ENCODE measurements around the gene MRC1. TPM values are rescaled to one million over a fixed set of nuclear protein-coding genes. Genes with fewer than 3 reads are reported as not detected.

The MRC1 gene
- total and polyA plus RNA-seq, 2 donors from 2014 or later = 3.4 to 67.8 TPM

GRCh38 chr10:17805921-17806577 lies 3.1 kb upstream of the MRC1 start:
- Histone ChIP-seq H3K27me3 (ENCODE audit: control insufficient read depth, insufficient read depth, low read length) (no peaks in the 10 kb centered on the region), H3K27ac (ENCODE audit: low read depth in 2 of 2, low read length in 2 of 2) (no peak overlapping the region), H3K36me3 (ENCODE audit: control insufficient read depth in 2 of 3, insufficient read depth in 3 of 3, low read length in 3 of 3) (no peaks in the 10 kb centered on the region), H3K4me3 (ENCODE audit: low read length in 3 of 3) (no peak overlapping the region), H3K9me3 (ENCODE audit: control insufficient read depth in 2 of 3, insufficient read depth in 1 of 3, low read length in 3 of 3) (peaks cover 0 to 6% (median 0%) of the 10 kb centered on the region in 3 donors), H3K9ac (ENCODE audit: low read length in 3 of 3) (no peak overlapping the region), H3K4me1 (ENCODE audit: control insufficient read depth in 2 of 3, insufficient read depth in 2 of 3, low read depth in 1 of 3, low read length in 3 of 3) (no peaks in the 10 kb centered on the region)
- FAIRE-seq (no peak), DNase-seq (no peak)
- intact Hi-C loops (cut with DNase I) = no loop called here
- TF ChIP-seq CTCF (IDR thresholded peaks at IDR 0.05; ENCODE audit: borderline replicate concordance, extremely low read depth, insufficient read depth) = no peak

GRCh38 chr10:17811146-17811865 lies 2.2 kb downstream of the MRC1 start:
- intact Hi-C loops (cut with DNase I) = no loop called here
- no peak for FAIRE-seq
- no peaks in the 10 kb centered on the region for H3K27me3 ChIP-seq (ENCODE audit: control insufficient read depth, insufficient read depth, low read length)
- no peak overlapping the region for H3K4me3 ChIP-seq (ENCODE audit: low read length in 3 of 3)
- TF ChIP-seq CTCF (IDR thresholded peaks at IDR 0.05; ENCODE audit: borderline replicate concordance, extremely low read depth, insufficient read depth) = no peak
- H3K36me3 ChIP-seq (ENCODE audit: control insufficient read depth in 2 of 3, insufficient read depth in 3 of 3, low read length in 3 of 3) = no peaks in the 10 kb centered on the region
- no peak overlapping the region for H3K27ac ChIP-seq (ENCODE audit: low read depth in 2 of 2, low read length in 2 of 2)
- H3K9ac ChIP-seq (ENCODE audit: low read length in 3 of 3) = no peak overlapping the region
- DNase-seq = no peak
- no peaks in the 10 kb centered on the region for H3K4me1 ChIP-seq (ENCODE audit: control insufficient read depth in 2 of 3, insufficient read depth in 2 of 3, low read depth in 1 of 3, low read length in 3 of 3)
- no peaks in the 10 kb centered on the region for H3K9me3 ChIP-seq (ENCODE audit: control insufficient read depth in 2 of 3, insufficient read depth in 1 of 3, low read length in 3 of 3)

DNA sequence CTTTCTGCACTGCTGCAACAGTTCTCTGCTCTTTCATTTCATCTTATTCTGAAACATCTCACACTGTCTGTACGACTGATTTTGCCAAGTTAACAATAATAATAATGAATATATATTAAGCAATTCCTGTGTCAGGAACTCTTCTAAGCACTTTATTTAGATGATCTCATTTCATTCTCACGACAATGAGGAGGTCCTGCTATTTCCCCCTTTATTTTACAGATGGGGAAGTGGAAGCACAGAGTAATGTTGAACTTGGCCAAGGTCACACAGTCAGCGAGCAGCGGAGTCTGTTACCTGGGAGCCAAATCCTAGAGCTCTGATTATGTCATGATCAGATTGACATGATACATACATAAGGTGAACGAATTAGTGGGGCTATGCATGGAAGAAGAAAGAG lies 5.8 kb downstream of the MRC1 start:
- Histone ChIP-seq H3K4me3 (ENCODE audit: low read length in 3 of 3) (no peak overlapping the region), H3K36me3 (ENCODE audit: control insufficient read depth in 2 of 3, insufficient read depth in 3 of 3, low read length in 3 of 3) (no peaks in the 10 kb centered on the region), H3K9ac (ENCODE audit: low read length in 3 of 3) (no peak overlapping the region), H3K4me1 (ENCODE audit: control insufficient read depth in 2 of 3, insufficient read depth in 2 of 3, low read depth in 1 of 3, low read length in 3 of 3) (no peaks in the 10 kb centered on the region), H3K27me3 (ENCODE audit: control insufficient read depth, insufficient read depth, low read length) (no peaks in the 10 kb centered on the region), H3K9me3 (ENCODE audit: control insufficient read depth in 2 of 3, insufficient read depth in 1 of 3, low read length in 3 of 3) (no peaks in the 10 kb centered on the region), H3K27ac (ENCODE audit: low read depth in 2 of 2, low read length in 2 of 2) (no peak overlapping the region)
- intact Hi-C loops (cut with DNase I) = no loop called here
- DNase-seq = no peak
- no peak for TF ChIP-seq CTCF (IDR thresholded peaks at IDR 0.05; ENCODE audit: borderline replicate concordance, extremely low read depth, insufficient read depth)
- FAIRE-seq = no peak
